Astrocyte (in vitro differentiated cells and primary cell): ENCODE data around the gene APLP2. TPM values are rescaled to one million over a fixed set of nuclear protein-coding genes. Genes with fewer than 3 reads are reported as not detected.
A peak's percentile ranks its signal among the peaks of the same experiment; 100 is the strongest.

Experiments used
- DNase-seq: peaks from one replicate; pipeline ENCODE4 v3.0.0-alpha.2; 2010; ENCODE audit warnings: low read depth
- FAIRE-seq: peaks from 2 replicates; lab custom pipeline; 2011; peaks lifted over from hg19 to GRCh38; lab: Jason Lieb, UNC
- H2AFZ ChIP-seq: 2 replicates; pipeline ENCODE4 v1.6.0; 2012; ENCODE audit warnings: low read depth, low read length, inconsistent platforms
- H3K27ac ChIP-seq: 2 replicates; pipeline ENCODE4 v1.5.1; 2011; ENCODE audit warnings: low read depth, low read length, inconsistent platforms
- H3K27me3 ChIP-seq: 2 replicates; pipeline ENCODE4 v1.6.0; 2011; ENCODE audit warnings: low read length, inconsistent platforms; ENCODE audit not compliant: insufficient read depth
- H3K36me3 ChIP-seq: 2 replicates; pipeline ENCODE4 v1.5.1; 2011; ENCODE audit warnings: low read length, inconsistent platforms; ENCODE audit not compliant: insufficient read depth
- H3K4me1 ChIP-seq: 2 replicates; pipeline ENCODE4 v1.5.1; 2011; ENCODE audit warnings: low read length, inconsistent platforms; ENCODE audit not compliant: insufficient read depth
- H3K4me2 ChIP-seq: 2 replicates; pipeline ENCODE4 v1.6.0; 2012; ENCODE audit warnings: low read length, inconsistent platforms
- H3K4me3 ChIP-seq: 2 replicates; pipeline ENCODE4 v1.5.1; 2011; ENCODE audit warnings: low read depth, mild to moderate bottlenecking, low read length, inconsistent platforms; ENCODE audit not compliant: insufficient read depth
- H3K79me2 ChIP-seq: 2 replicates; pipeline ENCODE4 v1.6.0; 2012; ENCODE audit warnings: mild to moderate bottlenecking, low read length, inconsistent platforms; ENCODE audit not compliant: insufficient read depth
- H3K9ac ChIP-seq: 2 replicates; pipeline ENCODE4 v1.6.0; 2012; ENCODE audit warnings: mild to moderate bottlenecking, low read length, inconsistent platforms
- H3K9me3 ChIP-seq: 2 replicates; pipeline ENCODE4 v1.5.1; 2012; ENCODE audit warnings: low read depth, mild to moderate bottlenecking, low read length, inconsistent platforms; ENCODE audit not compliant: insufficient read depth
- H4K20me1 ChIP-seq: 2 replicates; pipeline ENCODE4 v1.6.0; 2012; ENCODE audit warnings: low read length, inconsistent platforms; ENCODE audit not compliant: insufficient read depth
- H3K27ac Mint-ChIP-seq: one replicate; pipeline ENCODE4 v1.8.0; 2021; ENCODE audit warnings: mild to moderate bottlenecking, mixed read lengths; ENCODE audit not compliant: unreplicated experiment
- H3K27me3 Mint-ChIP-seq: one replicate; pipeline ENCODE4 v1.8.0; 2021; ENCODE audit warnings: low read depth, mixed read lengths; ENCODE audit not compliant: unreplicated experiment
- H3K36me3 Mint-ChIP-seq: one replicate; pipeline ENCODE4 v1.8.0; 2021; ENCODE audit warnings: low read depth, mixed read lengths; ENCODE audit not compliant: unreplicated experiment
- H3K4me1 Mint-ChIP-seq: one replicate; pipeline ENCODE4 v1.8.0; 2021; ENCODE audit warnings: low read depth, mixed read lengths; ENCODE audit not compliant: unreplicated experiment
- H3K4me3 Mint-ChIP-seq: one replicate; pipeline ENCODE4 v1.8.0; 2021; ENCODE audit warnings: mild to moderate bottlenecking, moderate library complexity, mixed read lengths; ENCODE audit not compliant: unreplicated experiment
- H3K9me3 Mint-ChIP-seq: one replicate; pipeline ENCODE4 v1.8.0; 2021; ENCODE audit warnings: mild to moderate bottlenecking, mixed read lengths; ENCODE audit not compliant: unreplicated experiment
- EZH2 ChIP-seq: IDR thresholded peaks from 2 replicates; pipeline ENCODE4 v1.6.1; 2012; ENCODE audit warnings: mild to moderate bottlenecking, low read length, inconsistent platforms; ENCODE audit not compliant: insufficient read depth
- total RNA-seq: library from RNA; stranded (reverse); gene quantifications from 2 replicates; pipeline ENCODE4 v1.2.1, GENCODE V29; 2021
- TF ChIP-seq, protein P1 (sequence below): IDR thresholded peaks from 2 replicates; pipeline ENCODE4 v1.5.1; 2011; ENCODE audit warnings: low read depth, mild to moderate bottlenecking, inconsistent platforms, low read length, moderate library complexity; ENCODE audit not compliant: insufficient read depth

The APLP2 gene
- total RNA-seq, 1 donor from 2014 or later = 849 TPM

DNA sequence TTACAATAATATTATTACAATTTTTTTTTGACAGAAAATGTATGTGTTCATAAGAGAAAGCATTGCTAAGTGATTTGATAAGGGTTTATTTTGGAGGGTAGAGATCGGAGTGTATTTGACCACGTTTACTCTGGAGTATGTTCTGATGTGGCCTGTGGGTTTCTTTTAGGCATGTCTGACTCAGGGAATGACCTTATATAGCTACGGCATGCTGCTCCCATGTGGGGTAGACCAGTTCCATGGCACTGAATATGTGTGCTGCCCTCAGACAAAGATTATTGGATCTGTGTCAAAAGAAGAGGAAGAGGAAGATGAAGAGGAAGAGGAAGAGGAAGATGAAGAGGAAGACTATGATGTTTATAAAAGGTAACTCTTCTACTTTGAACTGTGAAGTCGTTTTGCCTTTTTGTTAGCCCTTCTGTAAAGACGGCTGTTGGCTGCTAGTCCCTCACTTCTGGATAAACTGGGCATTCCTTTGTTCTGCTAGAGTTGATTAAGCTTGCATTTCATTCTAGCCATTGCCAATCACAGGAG lies 51.8 kb downstream of the APLP2 start:
- Histone ChIP-seq H4K20me1 (peaks cover 56% of the 10 kb centered on the region), H3K4me3 (no peak overlapping the region), H3K36me3 (peaks cover 3% of the 10 kb centered on the region), H3K4me1 (peaks cover 32% of the 10 kb centered on the region), H3K9me3 (no peaks in the 10 kb centered on the region), H3K9ac (no peak overlapping the region), H3K27me3 (peaks cover 5% of the 10 kb centered on the region), H2AFZ (no peak overlapping the region), H3K79me2 (peaks cover 8% of the 10 kb centered on the region), H3K4me2 (peak overlapping the region; percentile 28), H3K27ac (no peak overlapping the region)
- Mint-ChIP-seq H3K9me3 (peaks cover 2% of the 10 kb centered on the region), H3K4me1 (peaks cover 39% of the 10 kb centered on the region), H3K4me3 (peak overlapping the region; percentile 2), H3K27ac (peak overlapping the region; percentile 5), H3K36me3 (peaks cover 26% of the 10 kb centered on the region), H3K27me3 (no peaks in the 10 kb centered on the region)
- peak; percentile 84 for DNase-seq
- FAIRE-seq = peak; percentile 80
- no peak for TF ChIP-seq EZH2
- TF ChIP-seq, protein P1, sequence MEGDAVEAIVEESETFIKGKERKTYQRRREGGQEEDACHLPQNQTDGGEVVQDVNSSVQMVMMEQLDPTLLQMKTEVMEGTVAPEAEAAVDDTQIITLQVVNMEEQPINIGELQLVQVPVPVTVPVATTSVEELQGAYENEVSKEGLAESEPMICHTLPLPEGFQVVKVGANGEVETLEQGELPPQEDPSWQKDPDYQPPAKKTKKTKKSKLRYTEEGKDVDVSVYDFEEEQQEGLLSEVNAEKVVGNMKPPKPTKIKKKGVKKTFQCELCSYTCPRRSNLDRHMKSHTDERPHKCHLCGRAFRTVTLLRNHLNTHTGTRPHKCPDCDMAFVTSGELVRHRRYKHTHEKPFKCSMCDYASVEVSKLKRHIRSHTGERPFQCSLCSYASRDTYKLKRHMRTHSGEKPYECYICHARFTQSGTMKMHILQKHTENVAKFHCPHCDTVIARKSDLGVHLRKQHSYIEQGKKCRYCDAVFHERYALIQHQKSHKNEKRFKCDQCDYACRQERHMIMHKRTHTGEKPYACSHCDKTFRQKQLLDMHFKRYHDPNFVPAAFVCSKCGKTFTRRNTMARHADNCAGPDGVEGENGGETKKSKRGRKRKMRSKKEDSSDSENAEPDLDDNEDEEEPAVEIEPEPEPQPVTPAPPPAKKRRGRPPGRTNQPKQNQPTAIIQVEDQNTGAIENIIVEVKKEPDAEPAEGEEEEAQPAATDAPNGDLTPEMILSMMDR = no peak

DNA sequence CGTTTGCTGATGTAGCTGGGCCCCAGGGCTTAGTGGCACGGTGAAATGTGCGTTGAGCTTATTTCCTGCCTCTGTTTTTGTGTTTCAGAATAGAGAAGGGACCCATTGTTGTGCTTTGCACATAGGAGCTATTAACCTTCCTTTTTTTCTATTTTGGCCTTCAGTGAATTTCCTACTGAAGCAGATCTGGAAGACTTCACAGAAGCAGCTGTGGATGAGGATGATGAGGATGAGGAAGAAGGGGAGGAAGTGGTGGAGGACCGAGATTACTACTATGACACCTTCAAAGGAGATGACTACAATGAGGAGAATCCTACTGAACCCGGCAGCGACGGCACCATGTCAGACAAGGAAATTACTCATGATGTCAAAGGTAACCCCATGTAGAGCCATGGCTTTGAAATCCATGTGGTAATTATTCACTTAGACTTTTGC lies 52.5 kb downstream of the APLP2 start:
- H3K36me3 Mint-ChIP-seq = peaks cover 29% of the 10 kb centered on the region
- Histone ChIP-seq H3K79me2 (peaks cover 8% of the 10 kb centered on the region), H4K20me1 (peaks cover 58% of the 10 kb centered on the region)

More for the DNA sequence above, 52.5 kb downstream of the APLP2 start:
- Histone ChIP-seq H3K4me3 (no peak overlapping the region), H3K27ac (no peak overlapping the region), H3K9ac (no peak overlapping the region), H2AFZ (no peak overlapping the region), H3K9me3 (no peaks in the 10 kb centered on the region), H3K4me1 (peaks cover 32% of the 10 kb centered on the region), H3K36me3 (peaks cover 3% of the 10 kb centered on the region), H3K27me3 (peaks cover 5% of the 10 kb centered on the region), H3K4me2 (peak overlapping the region; percentile 28)
- Mint-ChIP-seq H3K27ac (peak overlapping the region; percentile 67), H3K4me3 (no peak overlapping the region), H3K9me3 (peaks cover 2% of the 10 kb centered on the region), H3K4me1 (peaks cover 39% of the 10 kb centered on the region), H3K27me3 (no peaks in the 10 kb centered on the region)
- DNase-seq (no peak), FAIRE-seq (no peak)
- TF ChIP-seq EZH2 = no peak
- TF ChIP-seq, protein P1 = no peak
